ENCODE measurements around the gene C1QTNF4. TPM values are rescaled to one million over a fixed set of nuclear protein-coding genes. Genes with fewer than 3 reads are reported as not detected.
A peak's percentile ranks its signal among the peaks of the same experiment; 100 is the strongest.

C1QTNF4 gene
- total and polyA plus RNA-seq, 9 of the 15 experiments (the other 6 are each of a cell fraction or from before 2014, with no cell fraction given): not detected

- TF ChIP-seq KDM1A (IDR thresholded peaks at IDR 0.05): peak in 1 of 2 experiments; percentile 23; a peak in 1 of 4 replicates
- peak in 1 of 3 experiments; percentile 50 for TF ChIP-seq YY1 (IDR thresholded peaks at IDR 0.05; ENCODE audit: borderline replicate concordance in 1 of 3, control insufficient read depth in 1 of 3, extremely low read depth in 1 of 3, insufficient read depth in 3 of 3, insufficient read length in 1 of 3, insufficient replicate concordance in 2 of 3, low read depth in 1 of 3, low read length in 2 of 3)
- TF ChIP-seq POLR2B (IDR thresholded peaks at IDR 0.05; ENCODE audit: low read depth, partially characterized antibody): no peak
- TF ChIP-seq AFF4 (CRISPR knock-in tag; IDR thresholded peaks at IDR 0.05): 0 out of 2 replicates have a peak, but pooled peaks have one; percentile 64
- no peak for TF ChIP-seq ZMIZ1 (IDR thresholded peaks at IDR 0.05; ENCODE audit: low read depth in 2 of 2, low read length in 2 of 2)
- peak in 1 of 2 experiments; percentile 12; a peak in 1 of 4 replicates for TF ChIP-seq MLLT1 (IDR thresholded peaks at IDR 0.05)
- peak; percentile 84 for TF ChIP-seq ZNF24 (IDR thresholded peaks at IDR 0.05)
- TF ChIP-seq XRCC3 (IDR thresholded peaks at IDR 0.05): no peak
- TF ChIP-seq ZNF324 (CRISPR knock-in tag; IDR thresholded peaks at IDR 0.05): no peak
- TF ChIP-seq ZNF253 (CRISPR knock-in tag; conservative IDR thresholded peaks at IDR 0.05): no peak
Observed at GRCh38 chr11:47566149-47566698, 28.0 kb downstream of the C1QTNF4 start (continued).

Measured in K562 (cell line).